ENCODE results near the gene ARG1. TPM values are rescaled to one million over a fixed set of nuclear protein-coding genes. Genes with fewer than 3 reads are reported as not detected.

ARG1 gene
- total RNA-seq, 1 donor from 2014 or later = 0.22 TPM

DNA sequence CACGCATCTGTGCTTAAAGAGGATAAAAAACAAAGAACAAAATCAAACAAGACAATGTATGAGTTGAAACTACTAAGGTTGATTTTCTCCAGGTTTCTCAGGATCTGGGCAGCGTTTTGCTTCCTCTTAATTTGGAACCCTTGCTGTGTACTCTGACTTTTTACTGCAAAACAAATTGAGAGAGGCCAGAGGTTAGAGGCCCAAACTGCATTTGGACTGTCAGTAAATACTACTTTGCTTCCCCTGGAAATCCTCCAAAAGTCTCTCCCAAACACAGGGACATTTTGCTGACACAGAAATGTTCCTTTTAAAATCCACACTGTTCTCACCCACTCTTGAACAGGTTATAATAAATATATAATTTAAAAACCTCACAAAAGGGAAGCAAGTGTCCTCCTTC lies 1.1 kb downstream of the ARG1 start:
- Histone ChIP-seq H3K9me3 (replicated peaks) (no peaks in the 10 kb centered on the region), H3K36me3 (peaks cover 28% of the 10 kb centered on the region), H3K4me1 (no peaks in the 10 kb centered on the region), H3K27me3 (ENCODE audit: low read depth) (no peaks in the 10 kb centered on the region), H3K4me3 (no peak overlapping the region), H3K27ac (replicated peaks) (no peak overlapping the region)
- no peak for TF ChIP-seq CTCF (IDR thresholded peaks at IDR 0.05; ENCODE audit: borderline replicate concordance)
- DNase-seq = no peak
- intact Hi-C loops (cut with micrococcal nuclease) = no loop called here

GRCh38 chr6:131574686-131575085 lies 1.7 kb downstream of the ARG1 start:
- Histone ChIP-seq H3K27me3 (ENCODE audit: low read depth) (no peaks in the 10 kb centered on the region), H3K4me3 (no peak overlapping the region), H3K27ac (replicated peaks) (no peak overlapping the region), H3K9me3 (replicated peaks) (no peaks in the 10 kb centered on the region), H3K4me1 (no peaks in the 10 kb centered on the region), H3K36me3 (peaks cover 32% of the 10 kb centered on the region)
- no peak for TF ChIP-seq CTCF (IDR thresholded peaks at IDR 0.05; ENCODE audit: borderline replicate concordance)
- DNase-seq = no peak
- intact Hi-C loops (cut with micrococcal nuclease) = no loop called here

DNA sequence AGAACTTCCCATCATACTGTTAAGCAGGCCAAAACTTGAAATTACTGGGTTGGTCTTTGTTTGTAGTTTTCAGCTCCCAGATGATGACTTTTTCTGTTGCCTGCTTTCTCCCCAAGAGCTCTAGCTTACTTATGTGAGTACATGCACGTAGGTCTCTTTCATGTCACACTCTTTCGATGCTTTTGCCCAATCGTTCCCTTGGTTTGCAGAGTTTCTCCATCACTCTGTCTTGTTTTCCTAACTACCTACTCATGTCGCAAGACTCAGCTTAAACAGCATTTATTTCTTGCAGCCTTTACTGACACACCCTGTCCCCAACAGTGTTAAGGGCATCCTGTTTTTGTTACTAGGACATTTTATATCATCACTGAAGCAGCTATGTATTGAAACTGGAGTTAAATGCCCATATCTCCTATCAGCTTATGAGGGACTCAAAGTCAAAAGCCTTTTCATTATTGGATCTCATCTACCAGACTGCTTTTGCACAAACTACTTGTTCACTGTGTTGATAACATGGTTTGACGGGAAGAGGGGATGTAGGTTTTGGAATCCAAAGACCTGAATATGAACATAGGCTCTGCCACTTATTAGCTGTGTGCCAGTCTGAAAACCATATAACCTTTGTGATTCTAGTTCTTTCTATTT lies 2.9 kb downstream of the ARG1 start:
- Histone ChIP-seq H3K4me3 (no peak overlapping the region), H3K9me3 (replicated peaks) (no peaks in the 10 kb centered on the region), H3K27me3 (ENCODE audit: low read depth) (no peaks in the 10 kb centered on the region), H3K27ac (replicated peaks) (no peak overlapping the region), H3K36me3 (peaks cover 44% of the 10 kb centered on the region), H3K4me1 (no peaks in the 10 kb centered on the region)
- no peak for DNase-seq
- no peak for TF ChIP-seq CTCF (IDR thresholded peaks at IDR 0.05; ENCODE audit: borderline replicate concordance)
- intact Hi-C loops (cut with micrococcal nuclease) = no loop called here

- DNase-seq = no peak
- Histone ChIP-seq H3K27me3 (ENCODE audit: low read depth) (no peaks in the 10 kb centered on the region), H3K27ac (replicated peaks) (no peak overlapping the region), H3K9me3 (replicated peaks) (no peaks in the 10 kb centered on the region), H3K4me3 (no peak overlapping the region), H3K4me1 (no peaks in the 10 kb centered on the region), H3K36me3 (peaks cover 95% of the 10 kb centered on the region)
- no peak for TF ChIP-seq CTCF (IDR thresholded peaks at IDR 0.05; ENCODE audit: borderline replicate concordance)
- intact Hi-C loops (cut with micrococcal nuclease) = no loop called here
These were observed 8.5 kb downstream of the ARG1 start for GRCh38 chr6:131581523-131581922.

GRCh38 chr6:131586543-131586942 lies 13.5 kb downstream of the ARG1 start:
- intact Hi-C loops (cut with micrococcal nuclease) = no loop called here

More at GRCh38 chr6:131586543-131586942, 13.5 kb downstream of the ARG1 start:
- H3K9me3 ChIP-seq (replicated peaks) = no peaks in the 10 kb centered on the region
- H3K36me3 ChIP-seq = peaks cover 99% of the 10 kb centered on the region
- no peaks in the 10 kb centered on the region for H3K4me1 ChIP-seq
- no peak overlapping the region for H3K27ac ChIP-seq (replicated peaks)
- DNase-seq = no peak
- no peak for TF ChIP-seq CTCF (IDR thresholded peaks at IDR 0.05; ENCODE audit: borderline replicate concordance)
- no peaks in the 10 kb centered on the region for H3K27me3 ChIP-seq (ENCODE audit: low read depth)
- no peak overlapping the region for H3K4me3 ChIP-seq

Measured in left ventricle myocardium inferior (tissue), 1 donor.